GM19023 (cell line): ENCODE measurements around the gene TNRC6A.
"Not testable (repeated sequence)": the region's sequence is repeated elsewhere in the genome, so short reads cannot be mapped to it uniquely, and the experiment has no call there.

Source experiments
- ATAC-seq: cut with Tn5 transposase; IDR thresholded peaks from one replicate; pipeline ENCODE4 v1.9.1; 2021; ENCODE audit warnings: mild to moderate bottlenecking, moderate library complexity; ENCODE audit not compliant: unreplicated experiment

TNRC6A gene

DNA sequence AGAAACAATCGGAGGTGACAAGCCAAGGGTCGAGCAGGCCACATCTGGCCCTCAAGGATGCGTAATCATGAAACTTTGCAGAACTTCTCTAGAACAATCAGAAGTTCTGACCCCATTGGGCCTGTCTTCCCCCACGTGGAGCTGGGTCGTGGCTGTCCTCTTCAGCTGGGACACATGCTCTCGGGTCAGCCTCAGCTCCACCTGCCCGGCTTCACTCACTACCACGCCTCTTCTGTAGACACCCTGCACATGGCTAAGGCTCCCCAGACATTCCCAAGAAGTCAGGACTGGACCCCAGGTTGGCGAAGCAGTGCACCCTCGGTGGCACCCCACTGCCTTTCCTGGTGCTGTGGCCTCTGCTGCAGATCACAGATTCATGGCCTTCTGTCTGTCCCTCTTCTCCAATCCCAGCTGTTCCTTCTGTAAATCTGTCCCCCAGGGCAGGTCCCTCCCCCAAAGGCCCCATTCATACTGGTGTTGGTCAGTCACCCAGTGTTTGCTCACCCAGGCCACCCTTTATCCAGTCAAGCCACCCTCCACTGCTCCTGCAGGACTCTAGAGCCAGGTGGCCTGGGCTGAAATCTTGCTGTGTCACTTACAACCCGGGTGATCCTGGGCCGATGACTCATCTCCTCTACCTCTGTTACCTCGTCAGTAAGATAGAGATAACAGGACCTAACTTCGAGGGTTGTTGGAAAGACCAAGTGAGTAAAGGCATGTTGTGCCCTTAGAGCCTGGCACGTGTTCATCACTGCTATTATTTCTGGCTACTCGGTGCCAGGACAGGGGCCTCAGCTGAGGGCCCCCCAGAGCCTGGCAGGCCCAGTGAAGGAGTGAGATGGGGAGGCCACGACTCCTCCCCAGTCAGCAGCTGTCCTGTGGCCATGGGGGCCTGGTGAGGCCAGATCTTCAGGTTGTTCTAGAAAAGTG lies 114.9 kb downstream of the TNRC6A start:
- no peak for ATAC-seq

GRCh38 chr16:24845031-24845365 lies 115.5 kb downstream of the TNRC6A start:
- not testable (repeated sequence) for ATAC-seq

DNA sequence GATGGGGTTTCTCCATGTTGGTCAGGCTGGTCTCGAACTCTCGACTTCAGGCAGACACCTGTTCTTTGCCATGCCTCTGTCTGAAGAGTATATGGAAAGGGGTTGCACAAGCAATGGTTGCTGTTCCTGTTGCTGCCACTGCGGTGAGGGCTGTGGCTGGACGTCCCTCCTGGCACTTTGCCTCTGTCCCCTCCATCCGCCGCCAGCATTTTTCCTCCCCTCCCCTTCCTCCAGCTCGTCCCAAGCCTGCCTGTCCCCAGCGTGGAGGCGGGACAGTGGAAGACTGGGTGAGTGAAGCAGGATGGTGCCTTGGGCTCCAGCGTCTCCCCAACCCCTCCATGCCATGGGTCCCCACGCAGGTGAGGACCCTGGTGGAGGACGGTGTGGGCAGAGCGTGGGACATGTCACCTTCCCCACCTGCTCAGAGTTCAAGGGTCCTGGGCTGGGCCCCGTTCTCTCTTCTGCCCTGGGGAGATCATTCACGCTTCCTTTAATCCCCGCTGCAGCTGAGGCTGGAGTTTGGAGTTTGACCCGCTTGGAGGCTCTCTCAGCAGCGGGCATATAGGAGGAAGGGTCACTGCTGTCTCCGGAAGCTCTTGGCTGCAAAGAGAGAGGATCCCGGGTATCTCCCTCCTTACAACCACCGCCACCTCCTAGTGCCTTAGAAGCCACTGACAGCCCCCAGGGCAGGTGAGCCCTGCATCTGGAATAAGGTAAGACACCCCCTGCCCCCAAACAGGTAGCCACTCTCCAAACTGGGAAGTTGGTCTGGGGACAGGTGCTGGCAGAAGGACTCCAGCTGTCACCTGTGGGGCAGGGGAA lies 116.5 kb downstream of the TNRC6A start, which contains the start of gene SLC5A11:
Gene SLC5A11, plus strand, starts transcription at position 238 of the 822 bp plus-strand sequence. CDS start 12,681 bp downstream, outside the sequence.
- no peak for ATAC-seq

DNA sequence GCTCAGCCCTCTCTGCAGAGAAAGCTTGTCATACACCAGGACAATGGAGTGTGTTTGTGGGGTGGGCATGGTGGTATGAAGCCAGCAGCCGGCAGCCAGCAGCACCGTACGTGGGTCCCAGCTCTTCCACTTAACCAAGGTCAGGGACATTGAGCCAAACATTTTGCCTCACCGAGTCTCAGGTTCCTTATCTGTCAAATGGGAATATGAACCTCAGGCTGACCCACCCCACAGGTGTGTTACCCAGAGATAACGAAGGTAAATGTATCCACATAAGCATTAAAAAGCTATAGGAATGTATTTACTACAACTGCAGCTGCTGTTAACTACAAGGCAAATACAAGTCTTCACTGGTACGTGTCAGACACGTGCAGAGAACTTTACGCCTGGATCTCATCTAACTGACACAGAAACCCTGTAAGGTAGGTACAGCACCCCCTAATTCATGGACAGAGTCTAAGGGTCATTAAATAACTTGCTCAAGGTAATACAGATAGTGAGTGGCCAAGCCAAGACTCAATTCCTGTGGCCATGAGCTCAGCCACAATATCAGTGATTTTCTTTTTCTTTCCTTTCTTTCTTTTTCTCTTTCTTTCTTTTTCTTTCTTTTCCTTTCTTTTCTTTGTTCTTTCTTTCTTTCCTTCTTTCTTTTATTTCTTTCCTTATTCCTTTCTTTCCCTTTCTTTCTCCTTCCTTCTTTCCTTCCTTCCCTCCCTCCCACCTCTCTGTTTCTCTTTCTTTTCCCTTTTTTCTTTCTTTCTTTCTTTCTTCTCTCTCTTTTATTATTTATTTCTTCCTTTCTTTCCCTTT lies 117.3 kb downstream of the TNRC6A start:
- ATAC-seq, result no peak

DNA sequence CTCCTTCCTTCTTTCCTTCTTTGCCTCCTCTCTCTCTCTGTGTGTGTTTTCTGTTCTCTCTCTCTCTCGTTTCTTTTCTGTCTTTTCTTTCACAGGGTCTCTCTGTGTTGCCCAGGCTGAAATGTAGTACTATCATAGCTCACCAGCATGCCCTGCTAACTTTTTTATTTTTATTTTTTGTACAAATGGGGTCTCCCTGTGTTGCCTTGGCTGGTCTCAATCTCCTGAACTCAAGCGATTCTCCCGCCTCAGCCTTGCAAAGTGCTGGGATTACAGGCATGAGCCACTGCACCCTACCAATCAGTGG lies 117.9 kb downstream of the TNRC6A start:
- ATAC-seq, result no peak

GRCh38 chr16:24848065-24848464 lies 118.6 kb downstream of the TNRC6A start:
- ATAC-seq, result no peak

GRCh38 chr16:24849641-24850040 lies 120.2 kb downstream of the TNRC6A start:
- no peak for ATAC-seq

- ATAC-seq, result no peak
Measured at GRCh38 chr16:24850289-24850938, 121.0 kb downstream of the TNRC6A start.

- no peak for ATAC-seq
Measured at GRCh38 chr16:24851700-24852099, 122.2 kb downstream of the TNRC6A start.

DNA sequence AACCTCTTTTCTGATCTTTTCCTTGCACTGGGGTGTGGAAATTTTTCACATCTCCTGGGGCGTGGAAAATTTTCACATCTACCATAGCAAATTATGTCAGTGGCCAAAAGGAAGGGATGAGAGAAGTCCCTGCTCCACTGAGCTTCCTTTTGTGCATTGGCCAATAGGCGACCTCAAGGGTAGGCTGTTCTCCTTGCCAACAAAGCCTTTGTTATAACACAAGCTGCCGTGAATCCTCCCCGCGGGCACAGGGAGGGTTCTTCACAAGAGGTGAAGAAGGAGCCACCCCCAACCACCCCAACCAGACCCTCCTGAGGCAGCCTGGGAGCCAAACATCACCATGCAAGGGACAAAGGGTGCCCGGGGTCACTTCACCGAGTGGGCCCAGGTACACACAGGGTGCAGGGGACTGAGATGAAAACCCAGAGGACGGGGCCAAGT lies 122.8 kb downstream of the TNRC6A start:
- ATAC-seq, result no peak

- ATAC-seq, result no peak
Measured at GRCh38 chr16:24853169-24853824, 123.8 kb downstream of the TNRC6A start.

DNA sequence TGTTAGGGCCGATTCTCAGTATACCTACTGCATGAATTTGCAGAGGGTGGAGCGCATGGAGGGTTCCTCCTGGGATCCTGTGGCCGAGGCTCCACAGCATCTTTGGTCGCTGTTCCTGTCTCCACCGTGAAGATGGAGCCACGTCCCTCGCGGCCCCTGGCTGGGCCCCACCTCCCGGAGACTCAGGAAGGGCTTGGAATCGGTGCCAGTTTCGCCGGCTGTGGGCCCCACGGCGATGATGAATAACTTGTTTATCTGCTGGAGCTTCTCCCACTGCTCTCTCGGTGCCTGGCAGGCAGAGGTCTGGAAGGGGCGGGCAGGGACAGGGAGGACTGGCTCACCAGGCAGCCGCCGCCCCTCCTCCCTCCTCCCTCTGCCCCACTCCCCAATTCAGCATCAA lies 124.4 kb downstream of the TNRC6A start:
- ATAC-seq, result no peak

GRCh38 chr16:24854607-24855171 lies 125.2 kb downstream of the TNRC6A start:
- ATAC-seq, result no peak

GRCh38 chr16:24855678-24856077 lies 126.2 kb downstream of the TNRC6A start:
- ATAC-seq, result no peak

GRCh38 chr16:24856871-24857270 lies 127.4 kb downstream of the TNRC6A start:
- ATAC-seq, result not testable (repeated sequence)

GRCh38 chr16:24858219-24859041 lies 129.0 kb downstream of the TNRC6A start:
- ATAC-seq, result no peak

- ATAC-seq, result no peak
Measured at GRCh38 chr16:24861461-24861860, 132.0 kb downstream of the TNRC6A start.

- ATAC-seq, result no peak
Measured at GRCh38 chr16:24863582-24864437, 134.4 kb downstream of the TNRC6A start.
